Thyroid gland (tissue), 4 donors: ENCODE measurements around the gene DDX49. TPM values are rescaled to one million over a fixed set of nuclear protein-coding genes. Genes with fewer than 3 reads are reported as not detected.

Experiments used
- DNase-seq, 2 donors: peaks; one replicate each; pipeline ENCODE4 v3.0.0-alpha.2; 2019
- H3K27ac ChIP-seq, 3 donors: fragments of 200-600 bp; sonication (generic); 1 replicate in 2 of 3; 2 replicates in 1 of 3; pipeline ENCODE4 v1.5.1; 2016 to 2019; ENCODE audit warnings: mild to moderate bottlenecking in 1 of 3, moderate library complexity in 1 of 3
- H3K27me3 ChIP-seq: fragments of 200-600 bp; sonication (generic); one replicate; pipeline ENCODE4 v1.5.1; 2019
- H3K36me3 ChIP-seq, 2 donors: fragments of 200-600 bp; sonication (generic); one replicate each; pipeline ENCODE4 v1.5.1; 2016 to 2019
- H3K4me1 ChIP-seq, 2 donors: fragments of 200-600 bp; sonication (generic); one replicate each; pipeline ENCODE4 v1.5.1; 2017 to 2019
- H3K4me3 ChIP-seq, 3 donors: fragments of 200-600 bp; sonication (generic); replicated peaks in 1 of 3; 1 replicate in 2 of 3; 2 replicates in 1 of 3; pipeline ENCODE4 v1.5.1; 2016; ENCODE audit warnings: mild to moderate bottlenecking in 1 of 3
- H3K9me3 ChIP-seq: fragments of 200-600 bp; sonication (generic); one replicate; pipeline ENCODE4 v1.5.1; 2017
- CTCF ChIP-seq, 6 experiments: fragments of 200-600 bp in 3 of 6; fragments of 450-650 bp in 3 of 6; sonication (generic) in 3 of 6; IDR thresholded peaks; one replicate each; pipeline ENCODE4 v1.5.1; 2016 to 2019; ENCODE audit warnings: antibody characterized with exemption in 6 of 6, mild to moderate bottlenecking in 2 of 6, inconsistent platforms in 1 of 6, moderate library complexity in 1 of 6
- POLR2A ChIP-seq, 2 donors: fragments of 450-650 bp; IDR thresholded peaks; one replicate each; pipeline ENCODE4 v1.6.1; 2017; ENCODE audit warnings: antibody characterized with exemption in 2 of 2, mild to moderate bottlenecking in 2 of 2, moderate library complexity in 1 of 2
- WGBS, 2 donors: methylation state at CpG; one replicate each; pipeline ENCODE4 v1.1.5; 2017; 5-methylcytosine and 5-hydroxymethylcytosine counted together
- intact Hi-C: fragments of 100-400 bp; cut with DNase I; formaldehyde crosslinking; loops from one replicate; pipeline ENCODE4 v1.15.1; 2023
- total RNA-seq, 4 donors: library from RNA; depleted of rRNA; stranded (reverse); fragments of >200 nt; gene quantifications; one replicate each; pipeline ENCODE4 v1.2.3, GENCODE V29; 2016

The DDX49 gene
- total RNA-seq, 4 donors from 2014 or later = 33.5 to 63.7 (median 46.0) TPM

GRCh38 chr19:18933297-18933696, 13.8 kb downstream of the DDX49 start:
- intact Hi-C loops = no loop called here
- H3K4me3 ChIP-seq = no peak overlapping the region
- no peak overlapping the region for H3K27ac ChIP-seq
- H3K9me3 ChIP-seq = no peaks in the 10 kb centered on the region
- H3K27me3 ChIP-seq = no peaks in the 10 kb centered on the region
- TF ChIP-seq POLR2A (IDR thresholded peaks at IDR 0.05) = no peak
- no peak for TF ChIP-seq CTCF (IDR thresholded peaks at IDR 0.05)
- DNase-seq = no peak
- peaks cover 12 to 35% of the 10 kb centered on the region in 2 donors for H3K36me3 ChIP-seq
- 90 to 95% methylated on average over 13 of the region's 13 CpGs for WGBS, 2 donors
- H3K4me1 ChIP-seq = no peaks in the 10 kb centered on the region

GRCh38 chr19:18939163-18939562, 19.6 kb downstream of the DDX49 start:
- peaks cover 5 to 6% of the 10 kb centered on the region in 2 donors for H3K36me3 ChIP-seq
- no peak overlapping the region for H3K4me3 ChIP-seq
- no peak for DNase-seq
- intact Hi-C loops = no loop called here
- H3K27me3 ChIP-seq = no peaks in the 10 kb centered on the region
- TF ChIP-seq POLR2A (IDR thresholded peaks at IDR 0.05) = no peak
- no peak for TF ChIP-seq CTCF (IDR thresholded peaks at IDR 0.05)
- no peaks in the 10 kb centered on the region for H3K9me3 ChIP-seq
- peaks cover 9 to 15% of the 10 kb centered on the region in 2 donors for H3K4me1 ChIP-seq
- 94 to 95% methylated on average over 3 of the region's 3 CpGs for WGBS, 2 donors
- peak overlapping the region in 1 of 3 donors; percentile 63 for H3K27ac ChIP-seq

GRCh38 chr19:18939922-18940768, 20.6 kb downstream of the DDX49 start:
- intact Hi-C loops = loop anchor here (5.0 kb wide), 1 partner anchor 47 kb away; no protein-coding TSS in a partner anchor
- no peak for TF ChIP-seq CTCF (IDR thresholded peaks at IDR 0.05)
- TF ChIP-seq POLR2A (IDR thresholded peaks at IDR 0.05) = peak in 1 of 2 donors; percentile 22
- H3K9me3 ChIP-seq = no peaks in the 10 kb centered on the region
- WGBS, 2 donors = 0 to 1% methylated on average over 18 to 20 of the region's 47 CpGs
- peaks cover 9 to 15% of the 10 kb centered on the region in 2 donors for H3K4me1 ChIP-seq
- peak overlapping the region in 2 of 3 donors; percentile 63 to 75 for H3K27ac ChIP-seq
- peak; percentile 62 to 77 for DNase-seq
- peak overlapping the region; percentile 35 to 65 (median 63) for H3K4me3 ChIP-seq
- peaks cover 5% of the 10 kb centered on the region in 2 donors for H3K36me3 ChIP-seq
- H3K27me3 ChIP-seq = no peaks in the 10 kb centered on the region

- peak; percentile 76 to 85 for DNase-seq
- peaks cover 9 to 15% of the 10 kb centered on the region in 2 donors for H3K4me1 ChIP-seq
- 9 to 14% methylated on average over 11 to 18 of the region's 81 CpGs for WGBS, 2 donors
- H3K27me3 ChIP-seq = no peaks in the 10 kb centered on the region
- peak within 1 kb of the TSS in 2 of 3 donors; percentile 63 to 75 for H3K27ac ChIP-seq
- H3K9me3 ChIP-seq = no peaks in the 10 kb centered on the region
- H3K4me3 ChIP-seq = peak within 1 kb of the TSS; percentile 35 to 65 (median 63)
- TF ChIP-seq CTCF (IDR thresholded peaks at IDR 0.05) (peak in 3 of 6 experiments; percentile 13 to 66 (median 35)), POLR2A (IDR thresholded peaks at IDR 0.05) (peak; percentile 24 to 73)
- intact Hi-C loops = loop anchor here (5.0 kb wide), 1 partner anchor 46 kb away; no protein-coding TSS in a partner anchor
- peaks cover 5% of the 10 kb centered on the region in 2 donors for H3K36me3 ChIP-seq
These were observed 21.5 kb downstream of the DDX49 start, which contains the start of gene HOMER3 for GRCh38 chr19:18940769-18941627. Gene HOMER3 (minus strand): TSS chr19:18941217. CDS start chr19:18938982, 2,235 bp downstream.
